GM10266 (cell line): Measurements from ENCODE around the gene PSMC3IP.
"Not testable (repeated sequence)": the region's sequence is repeated elsewhere in the genome, so short reads cannot be mapped to it uniquely, and the experiment has no call there.

Experiments
- DNase-seq: peaks from one replicate; pipeline ENCODE4 v3.0.0; 2012; ENCODE audit errors: extremely low spot score
- TF ChIP-seq, protein P1 (sequence below): IDR thresholded peaks from 2 replicates; pipeline ENCODE4 v1.5.1; 2012; ENCODE audit warnings: mild to moderate bottlenecking, low read depth; ENCODE audit not compliant: control insufficient read depth, insufficient read depth; ENCODE audit errors: missing control alignments

The PSMC3IP gene

DNA sequence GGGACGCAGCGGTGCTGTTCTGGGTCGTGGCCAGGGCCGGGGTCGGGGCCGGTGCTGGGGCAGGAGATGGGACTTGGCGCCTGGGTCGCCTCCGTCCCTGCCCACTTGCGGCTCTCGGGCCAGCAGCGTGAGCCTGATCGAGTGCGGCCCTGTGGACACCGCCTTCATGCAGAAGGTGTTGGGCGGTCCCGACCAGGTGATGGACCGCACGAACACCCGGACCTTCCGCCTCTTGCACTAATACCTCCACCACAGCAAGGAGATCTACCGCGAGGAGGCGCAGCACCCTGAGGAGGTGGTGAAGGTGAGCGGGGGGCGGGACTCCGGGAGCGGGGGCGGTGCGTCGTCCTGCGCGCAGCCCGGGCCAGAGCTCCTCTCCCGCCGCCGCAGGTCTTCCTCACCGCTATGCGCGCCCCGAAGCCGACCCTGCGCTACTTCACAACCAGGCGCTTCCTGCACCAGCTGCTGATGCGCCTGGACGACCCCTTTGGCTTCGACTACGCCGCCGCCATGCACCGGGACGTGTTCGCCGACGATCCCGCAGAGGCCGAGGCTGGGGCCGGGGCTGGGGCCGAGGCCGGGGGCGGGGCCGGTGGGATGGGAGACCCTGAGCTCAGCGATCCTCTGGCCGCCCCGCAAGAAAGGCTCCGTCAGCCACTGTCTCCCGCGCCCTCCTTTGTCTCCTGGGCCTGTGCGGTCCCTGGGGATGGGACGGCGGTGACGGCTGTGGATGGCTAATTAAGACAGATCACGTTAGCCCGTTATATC is 29.3 kb downstream of the PSMC3IP start:
- DNase-seq, result peak; percentile 93
- TF ChIP-seq, protein P1, sequence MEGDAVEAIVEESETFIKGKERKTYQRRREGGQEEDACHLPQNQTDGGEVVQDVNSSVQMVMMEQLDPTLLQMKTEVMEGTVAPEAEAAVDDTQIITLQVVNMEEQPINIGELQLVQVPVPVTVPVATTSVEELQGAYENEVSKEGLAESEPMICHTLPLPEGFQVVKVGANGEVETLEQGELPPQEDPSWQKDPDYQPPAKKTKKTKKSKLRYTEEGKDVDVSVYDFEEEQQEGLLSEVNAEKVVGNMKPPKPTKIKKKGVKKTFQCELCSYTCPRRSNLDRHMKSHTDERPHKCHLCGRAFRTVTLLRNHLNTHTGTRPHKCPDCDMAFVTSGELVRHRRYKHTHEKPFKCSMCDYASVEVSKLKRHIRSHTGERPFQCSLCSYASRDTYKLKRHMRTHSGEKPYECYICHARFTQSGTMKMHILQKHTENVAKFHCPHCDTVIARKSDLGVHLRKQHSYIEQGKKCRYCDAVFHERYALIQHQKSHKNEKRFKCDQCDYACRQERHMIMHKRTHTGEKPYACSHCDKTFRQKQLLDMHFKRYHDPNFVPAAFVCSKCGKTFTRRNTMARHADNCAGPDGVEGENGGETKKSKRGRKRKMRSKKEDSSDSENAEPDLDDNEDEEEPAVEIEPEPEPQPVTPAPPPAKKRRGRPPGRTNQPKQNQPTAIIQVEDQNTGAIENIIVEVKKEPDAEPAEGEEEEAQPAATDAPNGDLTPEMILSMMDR, result peak; percentile 79

DNA sequence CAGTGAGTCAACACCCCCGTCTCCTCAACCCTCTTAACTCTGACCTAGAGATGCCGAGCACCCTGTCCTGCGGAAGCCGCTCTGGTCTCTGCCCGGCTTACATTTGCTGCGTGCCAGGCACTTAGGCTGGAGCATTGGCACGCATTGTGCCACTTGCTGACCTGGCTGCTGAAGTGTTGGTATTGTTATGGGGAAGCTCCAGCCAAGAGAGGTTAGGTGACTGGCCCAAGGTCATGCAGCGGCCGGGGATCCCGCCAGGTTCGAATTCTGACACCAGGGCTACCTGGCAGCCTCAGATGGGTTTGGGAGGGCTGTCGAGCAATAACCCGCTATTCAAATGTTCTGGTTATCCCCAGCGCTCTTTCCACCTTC is 29.8 kb downstream of the PSMC3IP start:
- no peak for DNase-seq
- TF ChIP-seq, protein P1, result no peak

DNA sequence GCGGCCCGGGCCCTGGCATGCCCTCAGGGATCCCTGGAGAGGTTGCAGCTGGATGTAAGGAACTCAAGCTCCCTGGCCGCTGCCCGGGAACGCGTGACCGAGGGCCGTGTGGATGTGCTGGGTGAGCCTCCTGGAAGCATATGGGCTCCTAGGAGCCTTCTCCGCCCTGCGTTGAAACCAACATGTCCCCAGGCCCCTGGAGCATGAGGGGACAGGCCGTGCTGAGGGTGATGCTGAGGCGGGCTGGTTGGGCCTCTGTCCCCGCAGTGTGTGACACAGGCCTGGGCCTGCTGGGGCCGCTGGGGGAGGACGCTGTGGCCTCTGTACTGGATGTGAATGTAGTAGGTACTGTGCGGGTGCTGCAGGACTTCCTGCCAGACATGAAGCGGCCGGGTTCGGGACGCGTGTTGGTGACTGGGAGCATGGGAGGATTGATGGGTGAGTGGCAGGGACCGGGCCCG is 30.5 kb downstream of the PSMC3IP start:
- no peak for DNase-seq
- TF ChIP-seq, protein P1, result no peak

DNA sequence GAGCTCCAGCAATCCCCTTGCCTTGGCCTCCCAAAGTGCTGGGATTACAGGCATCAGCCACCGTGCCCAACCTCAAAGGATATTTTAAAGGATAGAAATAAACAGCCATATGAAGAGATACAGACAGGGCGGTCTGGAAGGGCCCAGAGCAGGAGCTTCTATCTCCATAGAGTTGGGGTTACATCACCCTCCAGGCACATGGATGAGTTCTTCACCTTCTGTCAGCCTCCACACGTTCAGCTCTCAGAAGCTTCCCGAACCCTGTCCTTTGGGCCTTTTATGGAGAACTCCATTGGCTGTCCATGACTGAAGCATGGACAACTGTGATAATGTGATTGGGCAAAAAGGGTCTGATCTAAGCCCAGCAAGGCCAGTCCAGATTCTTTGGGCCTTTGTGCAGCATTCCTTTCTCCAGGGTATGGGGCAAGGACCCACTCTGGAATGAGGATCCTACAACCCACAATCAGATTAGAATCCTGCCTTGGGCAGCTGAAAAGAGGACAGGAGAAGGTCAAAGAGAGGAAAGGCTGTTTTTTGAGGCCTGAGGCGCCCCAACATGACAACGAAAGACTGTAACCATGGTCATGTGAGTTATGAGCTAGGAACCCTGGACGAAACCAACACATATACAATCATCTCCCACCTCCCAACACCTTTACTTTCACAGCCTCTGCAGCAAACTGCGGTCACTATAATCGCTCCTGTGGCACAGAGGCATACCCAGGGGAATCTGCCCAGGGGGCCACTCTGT is 31.6 kb downstream of the PSMC3IP start:
- not testable (repeated sequence) for DNase-seq

DNA sequence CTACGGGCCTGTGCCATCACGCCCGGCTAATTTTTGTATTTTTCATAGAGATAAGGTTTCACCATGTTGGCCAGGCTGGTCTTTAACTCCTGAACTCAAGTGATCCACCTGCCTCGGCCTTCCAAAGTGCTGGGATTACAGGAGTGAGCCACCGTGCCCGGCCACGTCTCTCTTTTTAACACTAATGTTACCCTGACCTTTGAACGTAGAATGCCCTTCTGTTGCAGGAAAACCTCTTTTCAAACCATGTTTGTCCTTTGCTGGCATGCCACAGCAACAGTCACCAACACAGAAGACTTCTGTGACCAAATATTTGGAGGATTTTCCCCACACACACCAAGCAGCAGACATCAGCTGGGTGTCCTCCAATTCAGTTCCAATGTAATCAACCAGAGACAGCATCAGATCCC is 32.6 kb downstream of the PSMC3IP start:
- TF ChIP-seq, protein P1, result no peak
- DNase-seq, result no peak

DNA sequence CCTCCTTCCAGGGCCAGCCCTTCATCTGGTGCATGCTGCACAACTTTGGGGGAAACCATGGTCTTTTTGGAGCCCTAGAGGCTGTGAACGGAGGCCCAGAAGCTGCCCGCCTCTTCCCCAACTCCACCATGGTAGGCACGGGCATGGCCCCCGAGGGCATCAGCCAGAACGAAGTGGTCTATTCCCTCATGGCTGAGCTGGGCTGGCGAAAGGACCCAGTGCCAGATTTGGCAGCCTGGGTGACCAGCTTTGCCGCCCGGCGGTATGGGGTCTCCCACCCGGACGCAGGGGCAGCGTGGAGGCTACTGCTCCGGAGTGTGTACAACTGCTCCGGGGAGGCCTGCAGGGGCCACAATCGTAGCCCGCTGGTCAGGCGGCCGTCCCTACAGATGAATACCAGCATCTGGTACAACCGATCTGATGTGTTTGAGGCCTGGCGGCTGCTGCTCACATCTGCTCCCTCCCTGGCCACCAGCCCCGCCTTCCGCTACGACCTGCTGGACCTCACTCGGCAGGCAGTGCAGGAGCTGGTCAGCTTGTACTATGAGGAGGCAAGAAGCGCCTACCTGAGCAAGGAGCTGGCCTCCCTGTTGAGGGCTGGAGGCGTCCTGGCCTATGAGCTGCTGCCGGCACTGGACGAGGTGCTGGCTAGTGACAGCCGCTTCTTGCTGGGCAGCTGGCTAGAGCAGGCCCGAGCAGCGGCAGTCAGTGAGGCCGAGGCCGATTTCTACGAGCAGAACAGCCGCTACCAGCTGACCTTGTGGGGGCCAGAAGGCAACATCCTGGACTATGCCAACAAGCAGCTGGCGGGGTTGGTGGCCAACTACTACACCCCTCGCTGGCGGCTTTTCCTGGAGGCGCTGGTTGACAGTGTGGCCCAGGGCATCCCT is 34.1 kb downstream of the PSMC3IP start:
- TF ChIP-seq, protein P1, result no peak

DNA sequence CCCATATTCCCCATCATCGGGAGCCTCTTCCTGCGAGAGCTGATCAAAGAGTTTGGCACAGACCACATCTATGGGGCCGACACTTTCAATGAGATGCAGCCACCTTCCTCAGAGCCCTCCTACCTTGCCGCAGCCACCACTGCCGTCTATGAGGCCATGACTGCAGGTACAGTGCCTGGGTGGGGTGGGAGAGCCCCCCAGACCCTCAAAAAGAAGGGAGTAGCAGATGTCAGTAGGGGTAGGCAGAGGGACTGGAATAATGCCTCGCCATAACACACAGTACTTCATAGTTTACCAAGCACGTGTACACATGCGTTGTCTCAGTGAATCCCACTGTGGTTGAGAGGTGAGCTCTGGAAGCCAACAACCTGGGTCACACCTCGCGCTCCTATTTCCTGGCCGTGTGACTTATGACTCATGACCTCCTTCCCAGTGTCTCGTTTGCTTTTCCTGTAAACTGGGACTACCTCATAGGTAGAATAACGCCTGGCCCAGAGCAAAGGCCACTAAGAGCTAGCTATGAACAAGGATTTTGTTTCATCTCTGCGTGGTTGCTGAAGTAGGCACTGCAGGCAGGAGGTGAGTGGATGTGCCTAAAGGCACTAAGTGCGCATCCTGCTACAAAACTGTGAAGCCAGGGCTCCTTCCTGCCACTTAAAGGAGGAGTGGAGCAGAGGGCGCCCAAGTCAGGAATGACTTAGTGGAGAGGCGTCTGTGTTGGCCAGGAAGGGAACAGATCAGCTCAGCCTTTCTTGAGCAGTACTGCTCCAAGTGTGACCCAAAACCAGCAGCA is 36.3 kb downstream of the PSMC3IP start:
- TF ChIP-seq, protein P1, result no peak
- no peak for DNase-seq

More for the DNA sequence above, 34.1 kb downstream of the PSMC3IP start:
- DNase-seq, result no peak

DNA sequence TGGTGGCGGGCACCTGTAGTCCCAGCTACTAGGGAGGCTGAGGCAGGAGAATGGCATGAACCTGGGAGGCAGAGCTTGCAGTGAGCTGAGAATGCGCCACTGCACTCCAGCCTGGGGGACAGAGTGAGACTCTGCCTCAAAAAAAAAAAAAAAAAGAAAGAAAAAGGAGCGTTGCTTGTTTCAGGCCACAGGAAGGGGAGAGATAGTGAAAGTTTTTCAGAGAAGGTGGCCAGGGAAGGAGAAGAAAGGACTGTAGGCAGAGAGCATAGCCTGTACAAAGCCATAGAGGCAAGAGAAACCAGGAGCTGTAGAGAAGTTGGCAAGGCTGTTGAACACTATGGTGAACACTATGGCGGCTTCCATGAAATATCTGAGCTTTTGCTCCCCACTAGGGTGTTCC is 37.0 kb downstream of the PSMC3IP start:
- not testable (repeated sequence) for DNase-seq
